Activated CD4-positive, alpha-beta memory T cell treated with anti-CD3 and anti-CD28 coated beads for 36 hours (primary cell): ENCODE data around the gene FOXP1. TPM values are rescaled to one million over a fixed set of nuclear protein-coding genes. Genes with fewer than 3 reads are reported as not detected.

Experiments used
- CTCF ChIA-PET: fragments of 350-600 bp; sonication (Branson Sonifier 250); formaldehyde crosslinking; loops from one replicate; lab custom pipeline; 2021; ENCODE audit warnings: antibody characterized with exemption, inconsistent platforms; lab: Charles Lee
- POLR2A ChIA-PET: fragments of 350-600 bp; sonication (Branson Sonifier 250); formaldehyde crosslinking; loops from one replicate; lab custom pipeline; 2021; ENCODE audit warnings: antibody characterized with exemption; lab: Charles Lee
- DNase-seq: peaks from one replicate; pipeline ENCODE4 v3.0.0-alpha.2; 2020
- H3K27ac Mint-ChIP-seq: one replicate; pipeline ENCODE4 v1.8.0; 2021; ENCODE audit warnings: mixed read lengths
- H3K27me3 Mint-ChIP-seq: one replicate; pipeline ENCODE4 v1.8.0; 2021; ENCODE audit warnings: mixed read lengths
- H3K36me3 Mint-ChIP-seq: one replicate; pipeline ENCODE4 v1.8.0; 2021; ENCODE audit warnings: mixed read lengths
- H3K4me1 Mint-ChIP-seq: one replicate; pipeline ENCODE4 v1.8.0; 2021; ENCODE audit warnings: low read depth, mixed read lengths
- H3K4me3 Mint-ChIP-seq: one replicate; pipeline ENCODE4 v1.8.0; 2021; ENCODE audit warnings: mild to moderate bottlenecking, mixed read lengths
- H3K9me3 Mint-ChIP-seq: one replicate; pipeline ENCODE4 v1.8.0; 2021; ENCODE audit warnings: mixed read lengths
- intact Hi-C: fragments of 100-400 bp; cut with micrococcal nuclease; formaldehyde crosslinking; loops from one replicate; pipeline ENCODE4 v1.15.1; 2023
- total RNA-seq, 2 experiments: library from RNA; stranded (reverse); gene quantifications; one replicate each; pipeline ENCODE4 v1.2.3, GENCODE V29; 2021

The FOXP1 gene
- total RNA-seq, 2 experiments from 2014 or later: 94.4 to 102 TPM

DNA sequence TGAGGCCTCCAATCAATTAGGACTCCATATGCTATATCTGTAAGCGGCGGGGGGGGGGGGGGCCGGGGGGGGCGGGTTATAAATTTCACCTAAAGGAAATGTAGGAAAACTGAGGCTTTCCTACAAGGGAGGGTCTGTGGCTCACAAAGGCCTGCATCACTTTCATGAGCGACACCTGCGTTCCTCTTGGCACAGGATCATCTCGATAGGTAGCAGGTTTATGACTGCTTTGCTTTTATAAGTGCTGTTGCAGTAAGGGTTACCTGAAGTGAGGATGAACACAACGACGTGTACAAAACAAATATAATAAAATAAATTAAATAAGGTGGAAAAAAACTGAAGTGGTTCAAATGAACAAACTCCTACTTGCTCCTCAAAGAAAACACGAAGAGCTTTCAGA, 194.3 kb downstream of the FOXP1 start:
- H3K9me3 Mint-ChIP-seq: no peaks in the 10 kb centered on the region
- H3K4me3 Mint-ChIP-seq: no peak overlapping the region
- intact Hi-C loops: no loop called here
- peaks cover 74% of the 10 kb centered on the region for H3K4me1 Mint-ChIP-seq
- DNase-seq: no peak
- H3K27me3 Mint-ChIP-seq: no peaks in the 10 kb centered on the region
- ChIA-PET CTCF (no interaction called here), POLR2A (interaction anchor here (1.3 kb wide), 1 partner anchor 332 kb away, joined by 4 read pairs; no protein-coding TSS in a partner anchor)
- peaks cover 3% of the 10 kb centered on the region for H3K36me3 Mint-ChIP-seq
- no peak overlapping the region for H3K27ac Mint-ChIP-seq

- Mint-ChIP-seq H3K9me3 (no peaks in the 10 kb centered on the region), H3K4me1 (peaks cover 74% of the 10 kb centered on the region), H3K4me3 (no peak overlapping the region), H3K27ac (peak overlapping the region; percentile 50), H3K27me3 (no peaks in the 10 kb centered on the region), H3K36me3 (peaks cover 3% of the 10 kb centered on the region)
- no peak for DNase-seq
- intact Hi-C loops: no loop called here
- POLR2A ChIA-PET: no interaction called here
- CTCF ChIA-PET: no interaction called here
Measured at GRCh38 chr3:71388535-71389120, 194.9 kb downstream of the FOXP1 start.

GRCh38 chr3:71387586-71387985, 195.9 kb downstream of the FOXP1 start:
- CTCF ChIA-PET: no interaction called here
- H3K4me1 Mint-ChIP-seq: peaks cover 78% of the 10 kb centered on the region
- no peak for DNase-seq
- H3K4me3 Mint-ChIP-seq: no peak overlapping the region
- no peaks in the 10 kb centered on the region for H3K27me3 Mint-ChIP-seq
- no peaks in the 10 kb centered on the region for H3K9me3 Mint-ChIP-seq
- POLR2A ChIA-PET: no interaction called here
- intact Hi-C loops: no loop called here
- no peak overlapping the region for H3K27ac Mint-ChIP-seq
- peaks cover 3% of the 10 kb centered on the region for H3K36me3 Mint-ChIP-seq

GRCh38 chr3:71384837-71385716, 198.5 kb downstream of the FOXP1 start:
- H3K27ac Mint-ChIP-seq: peak overlapping the region; percentile 86
- H3K9me3 Mint-ChIP-seq: no peaks in the 10 kb centered on the region
- POLR2A ChIA-PET: interaction anchor here (1.0 to 3.1 kb wide), 5 partner anchors 12 to 83 kb away, joined by 3 to 46 read pairs (median 8); no protein-coding TSS in a partner anchor
- no peaks in the 10 kb centered on the region for H3K27me3 Mint-ChIP-seq
- DNase-seq: no peak
- H3K36me3 Mint-ChIP-seq: peaks cover 3% of the 10 kb centered on the region
- peaks cover 77% of the 10 kb centered on the region for H3K4me1 Mint-ChIP-seq
- intact Hi-C loops: loop anchor here (5.0 kb wide), 3 partner anchors 258 to 373 kb away; no protein-coding TSS in a partner anchor
- H3K4me3 Mint-ChIP-seq: peak overlapping the region; percentile 43
- CTCF ChIA-PET: interaction anchor here (0.7 to 2.1 kb wide), 2 partner anchors 12 to 140 kb away, joined by 3 to 10 read pairs; no protein-coding TSS in a partner anchor

DNA sequence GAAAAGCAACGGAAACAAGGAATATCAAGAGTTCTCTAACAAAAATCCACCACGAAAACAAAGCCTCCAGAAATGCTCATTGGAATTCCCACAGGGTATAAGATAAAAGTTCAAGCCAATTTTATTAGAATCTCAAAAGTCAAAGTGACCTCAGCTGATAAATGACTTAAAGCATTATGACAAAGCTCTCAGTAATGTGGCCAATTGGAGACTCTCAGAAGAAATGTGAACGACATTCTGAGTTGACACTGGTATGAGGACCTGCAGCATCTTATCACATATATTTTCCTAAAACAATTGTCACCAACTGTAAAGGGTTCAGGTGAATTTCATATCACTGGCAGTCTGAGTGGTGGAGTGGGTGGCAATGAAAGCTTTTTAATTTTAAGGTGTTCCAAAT, 199.1 kb downstream of the FOXP1 start:
- peak overlapping the region; percentile 86 for H3K27ac Mint-ChIP-seq
- intact Hi-C loops: loop anchor here (5.0 kb wide), 3 partner anchors 257 to 372 kb away; no protein-coding TSS in a partner anchor
- H3K9me3 Mint-ChIP-seq: no peaks in the 10 kb centered on the region
- CTCF ChIA-PET: interaction anchor here (0.7 to 2.1 kb wide), 3 partner anchors 13 to 378 kb away, joined by 3 to 10 read pairs (median 3); no protein-coding TSS in a partner anchor
- POLR2A ChIA-PET: interaction anchor here (0.7 to 3.1 kb wide), 11 partner anchors 8 to 321 kb away, joined by 3 to 46 read pairs (median 3); no protein-coding TSS in a partner anchor
- peaks cover 3% of the 10 kb centered on the region for H3K36me3 Mint-ChIP-seq
- peak overlapping the region; percentile 43 for H3K4me3 Mint-ChIP-seq
- no peaks in the 10 kb centered on the region for H3K27me3 Mint-ChIP-seq
- no peak for DNase-seq
- H3K4me1 Mint-ChIP-seq: peaks cover 78% of the 10 kb centered on the region

DNA sequence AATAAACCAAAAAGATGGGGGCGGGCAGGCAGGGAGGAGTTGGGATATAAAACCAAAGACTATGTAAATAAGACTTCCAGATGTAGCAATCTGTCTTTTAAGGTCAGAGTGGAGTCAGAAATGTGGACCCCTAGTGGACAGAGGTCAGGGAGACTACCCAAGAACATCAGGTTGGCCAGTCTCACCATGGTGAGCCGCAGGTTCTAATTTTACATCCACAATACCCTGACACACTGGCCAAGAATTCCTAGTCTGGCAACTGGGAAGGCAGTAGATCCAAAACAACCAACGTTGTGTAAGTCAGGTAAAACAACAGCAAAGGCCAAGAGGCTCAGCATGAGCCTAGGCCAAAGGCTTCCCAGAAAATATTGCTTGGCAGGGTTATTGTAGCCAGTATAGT, 203.4 kb downstream of the FOXP1 start:
- Mint-ChIP-seq H3K27me3 (no peaks in the 10 kb centered on the region), H3K9me3 (no peaks in the 10 kb centered on the region), H3K4me3 (no peak overlapping the region), H3K36me3 (peaks cover 3% of the 10 kb centered on the region), H3K4me1 (peaks cover 82% of the 10 kb centered on the region), H3K27ac (peak overlapping the region; percentile 85)
- POLR2A ChIA-PET: no interaction called here
- CTCF ChIA-PET: no interaction called here
- no peak for DNase-seq
- intact Hi-C loops: loop anchor here (5.0 kb wide), 3 partner anchors 253 to 368 kb away; no protein-coding TSS in a partner anchor

DNA sequence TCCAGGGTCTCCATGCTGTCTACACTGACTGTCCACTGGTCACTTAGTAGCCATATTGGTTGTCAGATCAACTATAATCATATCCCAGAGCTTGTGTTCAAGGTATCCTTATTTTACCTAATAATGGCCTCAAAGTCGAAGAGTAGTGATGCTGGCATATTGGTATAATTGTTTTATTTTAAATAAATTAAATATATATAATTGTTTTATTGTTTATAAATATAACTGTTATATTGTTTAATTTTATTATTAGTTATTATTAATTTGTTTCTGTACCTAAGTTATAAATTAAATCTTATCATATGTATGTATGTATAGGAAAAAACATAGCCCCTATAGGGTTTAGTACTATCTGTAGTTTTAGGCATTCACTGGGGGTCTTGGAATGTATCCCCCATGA, 205.0 kb downstream of the FOXP1 start:
- intact Hi-C loops: no loop called here
- no peak for DNase-seq
- peaks cover 76% of the 10 kb centered on the region for H3K4me1 Mint-ChIP-seq
- POLR2A ChIA-PET: no interaction called here
- H3K36me3 Mint-ChIP-seq: peaks cover 3% of the 10 kb centered on the region
- H3K4me3 Mint-ChIP-seq: no peak overlapping the region
- CTCF ChIA-PET: no interaction called here
- no peaks in the 10 kb centered on the region for H3K27me3 Mint-ChIP-seq
- no peak overlapping the region for H3K27ac Mint-ChIP-seq
- no peaks in the 10 kb centered on the region for H3K9me3 Mint-ChIP-seq

- Mint-ChIP-seq H3K9me3 (no peaks in the 10 kb centered on the region), H3K27me3 (no peaks in the 10 kb centered on the region), H3K27ac (no peak overlapping the region), H3K4me1 (peaks cover 73% of the 10 kb centered on the region), H3K36me3 (peaks cover 3% of the 10 kb centered on the region), H3K4me3 (no peak overlapping the region)
- POLR2A ChIA-PET: interaction anchor here (0.8 kb wide), 1 partner anchor 16 kb away, joined by 3 read pairs; no protein-coding TSS in a partner anchor
- CTCF ChIA-PET: interaction anchor here (1.1 kb wide), 1 partner anchor 20 kb away, joined by 8 read pairs; no protein-coding TSS in a partner anchor
- intact Hi-C loops: loop anchor here (2.0 kb wide), 1 partner anchor 16 kb away; no protein-coding TSS in a partner anchor
- DNase-seq: peak; percentile 28
Measured at GRCh38 chr3:71376911-71377310, 206.6 kb downstream of the FOXP1 start.

DNA sequence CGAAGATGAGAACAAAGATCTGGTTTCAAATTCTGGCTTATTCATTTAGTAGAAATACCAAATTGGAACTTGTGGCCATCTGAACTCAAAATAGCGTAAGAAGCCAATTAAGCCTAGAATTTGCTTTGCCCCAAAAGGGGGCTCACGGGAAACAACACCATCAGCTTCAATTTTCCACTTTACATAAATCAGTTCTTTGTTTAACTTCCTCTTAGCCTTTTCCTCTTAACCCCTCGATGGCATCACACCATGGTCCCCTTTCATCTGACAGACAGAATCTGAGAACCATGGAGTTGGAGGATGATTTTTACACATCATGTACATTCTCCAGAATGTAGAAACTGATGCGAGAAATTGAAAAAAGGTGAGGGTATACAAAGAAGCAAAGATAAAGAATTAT, 207.0 kb downstream of the FOXP1 start:
- no peaks in the 10 kb centered on the region for H3K27me3 Mint-ChIP-seq
- POLR2A ChIA-PET: no interaction called here
- intact Hi-C loops: loop anchor here (2.0 kb wide), 1 partner anchor 16 kb away; no protein-coding TSS in a partner anchor
- H3K36me3 Mint-ChIP-seq: peaks cover 3% of the 10 kb centered on the region
- no peaks in the 10 kb centered on the region for H3K9me3 Mint-ChIP-seq
- H3K27ac Mint-ChIP-seq: no peak overlapping the region
- CTCF ChIA-PET: no interaction called here
- peaks cover 72% of the 10 kb centered on the region for H3K4me1 Mint-ChIP-seq
- no peak for DNase-seq
- H3K4me3 Mint-ChIP-seq: no peak overlapping the region

DNA sequence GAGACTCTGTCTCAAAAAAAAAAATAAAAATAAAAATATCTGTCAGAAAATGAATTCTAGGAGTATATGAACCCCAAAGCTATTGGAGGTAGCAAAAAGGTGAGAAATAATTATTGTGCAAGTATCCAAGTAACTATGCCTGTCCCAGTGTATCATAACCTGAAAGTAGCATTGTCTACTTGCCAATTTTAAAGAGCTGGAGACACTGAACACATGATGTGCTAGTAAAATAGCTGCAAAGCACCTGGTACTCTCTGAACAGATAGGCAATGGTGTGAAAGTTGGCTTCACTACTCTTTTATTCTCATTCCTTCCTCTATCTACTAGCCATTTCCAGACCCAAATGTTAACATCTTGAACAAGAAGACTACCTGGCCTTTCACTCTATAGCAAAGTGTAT, 208.9 kb downstream of the FOXP1 start:
- peaks cover 69% of the 10 kb centered on the region for H3K4me1 Mint-ChIP-seq
- DNase-seq: no peak
- H3K27me3 Mint-ChIP-seq: no peaks in the 10 kb centered on the region
- H3K27ac Mint-ChIP-seq: no peak overlapping the region
- H3K36me3 Mint-ChIP-seq: peaks cover 3% of the 10 kb centered on the region
- POLR2A ChIA-PET: interaction anchor here (0.6 kb wide), 1 partner anchor 317 kb away, joined by 4 read pairs; no protein-coding TSS in a partner anchor
- CTCF ChIA-PET: interaction anchor here (1.0 to 1.2 kb wide), 2 partner anchors 23 to 80 kb away, joined by 3 read pairs; no protein-coding TSS in a partner anchor
- no peak overlapping the region for H3K4me3 Mint-ChIP-seq
- intact Hi-C loops: no loop called here
- no peaks in the 10 kb centered on the region for H3K9me3 Mint-ChIP-seq

DNA sequence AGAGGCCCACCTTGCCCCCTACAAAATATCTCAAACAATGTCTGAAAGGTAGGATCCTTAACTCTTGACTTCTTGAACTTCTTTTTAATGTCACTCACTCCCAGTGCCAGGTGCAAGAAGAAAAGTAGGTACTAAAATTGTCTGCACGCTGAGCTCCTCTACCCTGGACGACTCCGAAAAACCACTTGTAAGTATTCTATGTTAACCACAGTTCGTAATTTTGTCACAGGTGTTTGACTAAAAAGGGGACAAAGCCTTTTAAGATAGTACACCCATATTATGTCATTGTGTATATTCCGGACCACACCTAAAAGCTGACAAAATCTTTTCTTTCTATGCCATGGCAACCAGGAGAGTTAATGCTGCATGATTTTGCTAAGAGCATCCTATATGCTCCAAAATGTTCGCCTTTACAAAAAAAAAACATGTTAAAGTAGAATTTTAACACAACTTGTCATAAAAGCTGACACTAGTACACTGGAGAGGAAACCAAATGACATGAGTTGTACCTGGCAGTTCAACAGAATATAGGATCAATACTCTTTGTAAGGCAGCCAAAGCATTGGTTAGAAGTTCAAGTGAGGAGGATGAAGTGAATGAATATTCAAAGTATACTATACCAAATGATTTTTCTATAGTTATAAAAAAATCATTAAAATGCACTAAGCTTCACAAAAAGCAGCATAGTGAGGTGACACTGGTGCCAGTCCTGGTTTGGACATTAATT, 210.5 kb downstream of the FOXP1 start:
- intact Hi-C loops: loop anchor here (1.0 kb wide), 1 partner anchor 13 kb away; no protein-coding TSS in a partner anchor
- Mint-ChIP-seq H3K9me3 (no peaks in the 10 kb centered on the region), H3K36me3 (peaks cover 3% of the 10 kb centered on the region), H3K27ac (peak overlapping the region; percentile 28), H3K27me3 (no peaks in the 10 kb centered on the region), H3K4me3 (no peak overlapping the region), H3K4me1 (peaks cover 59% of the 10 kb centered on the region)
- CTCF ChIA-PET: interaction anchor here (0.7 to 1.5 kb wide), 2 partner anchors 13 to 26 kb away, joined by 3 to 4 read pairs; no protein-coding TSS in a partner anchor
- POLR2A ChIA-PET: interaction anchor here (1.1 to 1.5 kb wide), 5 partner anchors 10 to 17 kb away, joined by 3 to 10 read pairs (median 4); no protein-coding TSS in a partner anchor
- no peak for DNase-seq
